HEK293 (cell line): ENCODE data around the gene PIP4K2B.

Experiments
- ZNF184 ChIP-seq: fragments of 450-650 bp; IDR thresholded peaks from 2 replicates; pipeline ENCODE4 v1.5.1; 2018; ENCODE audit warnings: missing biosample characterization, mild to moderate bottlenecking, missing genetic modification characterization
- ZNF311 ChIP-seq: fragments of 450-650 bp; formaldehyde crosslinking; IDR thresholded peaks from 2 replicates; pipeline ENCODE4 v1.5.1; 2017; ENCODE audit warnings: missing biosample characterization, missing genetic modification characterization, borderline replicate concordance
- ZNF548 ChIP-seq: fragments of 450-650 bp; formaldehyde crosslinking; IDR thresholded peaks from 2 replicates; pipeline ENCODE4 v1.5.1; 2016; ENCODE audit warnings: missing biosample characterization, missing genetic modification characterization
- ZNF747 ChIP-seq: fragments of 450-650 bp; formaldehyde crosslinking; IDR thresholded peaks from 2 replicates; pipeline ENCODE4 v1.5.1; 2016; ENCODE audit warnings: missing biosample characterization, missing genetic modification characterization
- ZSCAN30 ChIP-seq: fragments of 450-650 bp; IDR thresholded peaks from 2 replicates; pipeline ENCODE4 v1.5.1; 2018; ENCODE audit warnings: missing biosample characterization, mild to moderate bottlenecking, missing genetic modification characterization, moderate library complexity
- TF ChIP-seq, protein P1 (sequence below): fragments of 450-650 bp; formaldehyde crosslinking; IDR thresholded peaks from 2 replicates; pipeline ENCODE4 v1.5.1; 2016; ENCODE audit warnings: missing biosample characterization, missing genetic modification characterization
- TF ChIP-seq, protein P2 (sequence below): fragments of 450-650 bp; IDR thresholded peaks from 2 replicates; pipeline ENCODE4 v1.5.1; 2018; ENCODE audit warnings: missing biosample characterization, missing genetic modification characterization

DNA sequence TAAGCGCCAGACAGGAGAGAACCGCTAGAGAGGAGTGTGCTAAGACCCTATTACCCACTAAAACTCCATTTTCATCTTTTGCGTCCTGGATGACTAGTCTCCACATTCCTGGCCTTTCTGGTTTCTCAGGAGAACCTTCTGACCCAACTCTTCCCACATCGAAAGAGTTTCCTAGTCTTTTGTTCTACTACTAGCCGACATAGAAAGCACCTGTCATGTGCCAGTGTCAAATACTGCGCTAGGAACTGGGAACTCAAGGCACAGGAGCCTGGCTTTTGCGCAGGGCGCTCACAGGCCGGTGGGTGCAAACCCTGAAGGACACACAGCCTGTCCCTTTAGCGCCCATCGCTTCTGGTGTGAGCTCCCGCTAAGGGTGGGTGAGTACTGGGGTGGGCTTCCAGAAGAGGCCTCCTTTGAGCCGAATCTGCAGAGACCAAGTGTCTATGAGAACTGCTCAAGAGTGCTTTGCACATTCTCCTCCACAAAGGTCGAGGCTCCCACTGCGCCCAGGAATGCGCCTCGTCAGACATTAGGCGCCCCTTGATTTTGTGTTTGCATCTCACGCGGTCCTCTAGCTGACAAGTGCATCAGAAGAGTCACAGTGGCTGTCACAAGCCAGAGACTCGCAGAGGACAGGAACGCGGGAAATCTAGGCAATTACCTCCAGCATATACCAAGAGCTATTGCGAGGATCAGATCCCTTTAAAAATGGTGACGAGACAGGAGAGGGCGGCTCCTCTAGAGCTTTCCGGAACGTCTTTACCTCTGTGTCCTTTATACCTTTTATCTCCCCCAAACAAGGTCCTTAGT is 48.8 kb downstream of the PIP4K2B start:
- no peak for TF ChIP-seq ZNF548
- no peak for TF ChIP-seq ZNF747 (tag by site-specific recombination)
- TF ChIP-seq ZNF184 (tag by site-specific recombination) = no peak
- TF ChIP-seq, protein P1, sequence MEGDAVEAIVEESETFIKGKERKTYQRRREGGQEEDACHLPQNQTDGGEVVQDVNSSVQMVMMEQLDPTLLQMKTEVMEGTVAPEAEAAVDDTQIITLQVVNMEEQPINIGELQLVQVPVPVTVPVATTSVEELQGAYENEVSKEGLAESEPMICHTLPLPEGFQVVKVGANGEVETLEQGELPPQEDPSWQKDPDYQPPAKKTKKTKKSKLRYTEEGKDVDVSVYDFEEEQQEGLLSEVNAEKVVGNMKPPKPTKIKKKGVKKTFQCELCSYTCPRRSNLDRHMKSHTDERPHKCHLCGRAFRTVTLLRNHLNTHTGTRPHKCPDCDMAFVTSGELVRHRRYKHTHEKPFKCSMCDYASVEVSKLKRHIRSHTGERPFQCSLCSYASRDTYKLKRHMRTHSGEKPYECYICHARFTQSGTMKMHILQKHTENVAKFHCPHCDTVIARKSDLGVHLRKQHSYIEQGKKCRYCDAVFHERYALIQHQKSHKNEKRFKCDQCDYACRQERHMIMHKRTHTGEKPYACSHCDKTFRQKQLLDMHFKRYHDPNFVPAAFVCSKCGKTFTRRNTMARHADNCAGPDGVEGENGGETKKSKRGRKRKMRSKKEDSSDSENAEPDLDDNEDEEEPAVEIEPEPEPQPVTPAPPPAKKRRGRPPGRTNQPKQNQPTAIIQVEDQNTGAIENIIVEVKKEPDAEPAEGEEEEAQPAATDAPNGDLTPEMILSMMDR (tag by site-specific recombination) = no peak
- TF ChIP-seq ZSCAN30 (tag by site-specific recombination) = no peak
- no peak for TF ChIP-seq ZNF311 (tag by site-specific recombination)
- TF ChIP-seq, protein P2, sequence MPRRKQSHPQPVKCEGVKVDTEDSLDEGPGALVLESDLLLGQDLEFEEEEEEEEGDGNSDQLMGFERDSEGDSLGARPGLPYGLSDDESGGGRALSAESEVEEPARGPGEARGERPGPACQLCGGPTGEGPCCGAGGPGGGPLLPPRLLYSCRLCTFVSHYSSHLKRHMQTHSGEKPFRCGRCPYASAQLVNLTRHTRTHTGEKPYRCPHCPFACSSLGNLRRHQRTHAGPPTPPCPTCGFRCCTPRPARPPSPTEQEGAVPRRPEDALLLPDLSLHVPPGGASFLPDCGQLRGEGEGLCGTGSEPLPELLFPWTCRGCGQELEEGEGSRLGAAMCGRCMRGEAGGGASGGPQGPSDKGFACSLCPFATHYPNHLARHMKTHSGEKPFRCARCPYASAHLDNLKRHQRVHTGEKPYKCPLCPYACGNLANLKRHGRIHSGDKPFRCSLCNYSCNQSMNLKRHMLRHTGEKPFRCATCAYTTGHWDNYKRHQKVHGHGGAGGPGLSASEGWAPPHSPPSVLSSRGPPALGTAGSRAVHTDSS (tag by site-specific recombination) = no peak
